ENCODE results near the gene ZFP64.

The ZFP64 gene

GRCh38 chr20:52110456-52110855, 81.1 kb downstream of the ZFP64 start:
- H3K4me3 Mint-ChIP-seq, result no peak overlapping the region
- no peak for ATAC-seq
- peaks cover 13% of the 10 kb centered on the region for H3K27me3 Mint-ChIP-seq
- H3K9me3 Mint-ChIP-seq, result no peaks in the 10 kb centered on the region
- H3K27ac Mint-ChIP-seq, result no peak overlapping the region
- peaks cover 5% of the 10 kb centered on the region for H3K4me1 Mint-ChIP-seq
- DNase-seq, result no peak

- Mint-ChIP-seq H3K4me3 (peak overlapping the region; percentile 64 to 85), H3K27ac (peak overlapping the region in 1 of 2 donors; percentile 33), H3K27me3 (peaks cover 45% of the 10 kb centered on the region)
Measured at GRCh38 chr20:52105442-52106422, 85.8 kb downstream of the ZFP64 start.

GRCh38 chr20:52104546-52105441, 86.8 kb downstream of the ZFP64 start:
- peak; percentile 14 for DNase-seq
- peaks cover 45% of the 10 kb centered on the region for H3K27me3 Mint-ChIP-seq
- H3K27ac Mint-ChIP-seq, result peak overlapping the region; percentile 63 to 90
- peak; percentile 49 for ATAC-seq
- peak overlapping the region; percentile 78 to 85 for H3K4me3 Mint-ChIP-seq
- H3K9me3 Mint-ChIP-seq, result no peaks in the 10 kb centered on the region
- peaks cover 23% of the 10 kb centered on the region for H3K4me1 Mint-ChIP-seq

More at GRCh38 chr20:52105442-52106422, 85.8 kb downstream of the ZFP64 start:
- ATAC-seq (peak; percentile 72), DNase-seq (peak; percentile 10 to 36)
- H3K4me1 Mint-ChIP-seq, result peaks cover 23% of the 10 kb centered on the region
- H3K9me3 Mint-ChIP-seq, result no peaks in the 10 kb centered on the region

- peak; percentile 5 to 11 for DNase-seq
- ATAC-seq, result peak; percentile 39
- H3K4me1 Mint-ChIP-seq, result peaks cover 23% of the 10 kb centered on the region
- H3K4me3 Mint-ChIP-seq, result peak overlapping the region; percentile 78 to 85
- H3K27me3 Mint-ChIP-seq, result peaks cover 45% of the 10 kb centered on the region
- no peaks in the 10 kb centered on the region for H3K9me3 Mint-ChIP-seq
- H3K27ac Mint-ChIP-seq, result peak overlapping the region in 1 of 2 donors; percentile 63
Measured at GRCh38 chr20:52103913-52104545, 87.5 kb downstream of the ZFP64 start.

GRCh38 chr20:52103335-52103912, 88.2 kb downstream of the ZFP64 start:
- peak; percentile 8 to 32 for DNase-seq
- H3K9me3 Mint-ChIP-seq, result no peaks in the 10 kb centered on the region
- H3K27ac Mint-ChIP-seq, result no peak overlapping the region
- H3K4me3 Mint-ChIP-seq, result peak overlapping the region; percentile 78 to 85
- H3K27me3 Mint-ChIP-seq, result peaks cover 45% of the 10 kb centered on the region
- H3K4me1 Mint-ChIP-seq, result peaks cover 23% of the 10 kb centered on the region
- ATAC-seq, result peak; percentile 47

GRCh38 chr20:52102559-52102958, 89.0 kb downstream of the ZFP64 start:
- H3K4me3 Mint-ChIP-seq, result no peak overlapping the region
- no peak for ATAC-seq

GRCh38 chr20:52102126-52102525, 89.5 kb downstream of the ZFP64 start:
- peaks cover 45% of the 10 kb centered on the region for H3K27me3 Mint-ChIP-seq
- H3K27ac Mint-ChIP-seq, result no peak overlapping the region
- no peaks in the 10 kb centered on the region for H3K9me3 Mint-ChIP-seq
- DNase-seq (no peak), ATAC-seq (no peak)
- H3K4me1 Mint-ChIP-seq, result peaks cover 23% of the 10 kb centered on the region
- no peak overlapping the region for H3K4me3 Mint-ChIP-seq

More at GRCh38 chr20:52102559-52102958, 89.0 kb downstream of the ZFP64 start:
- Mint-ChIP-seq H3K27ac (no peak overlapping the region), H3K27me3 (peaks cover 45% of the 10 kb centered on the region), H3K4me1 (peaks cover 23% of the 10 kb centered on the region), H3K9me3 (no peaks in the 10 kb centered on the region)
- no peak for DNase-seq
